Stomach (tissue), 9 donors: Measurements from ENCODE around the gene SLC4A2. TPM values are rescaled to one million over a fixed set of nuclear protein-coding genes. Genes with fewer than 3 reads are reported as not detected.

Experiments used
- DNase-seq, 2 donors: peaks; one replicate each; pipeline versions ENCODE4 v3.0.0 to v3.0.0-alpha.2; 2013 to 2019
- H3K27ac ChIP-seq, 5 donors: fragments of 200-600 bp in 4 of 5; sonication (generic) in 4 of 5; one replicate each; pipeline ENCODE4 v1.5.1; 2013 to 2019; ENCODE audit warnings: mild to moderate bottlenecking in 1 of 5, moderate library complexity in 1 of 5
- H3K27me3 ChIP-seq, 3 donors: fragments of 200-600 bp; sonication (generic); one replicate each; pipeline ENCODE4 v1.5.1; 2017 to 2019; ENCODE audit warnings: mixed run types in 1 of 3
- H3K36me3 ChIP-seq, 4 donors: fragments of 200-600 bp; sonication (generic); 1 replicate in 3 of 4; 2 replicates in 1 of 4; pipeline ENCODE4 v1.5.1; 2016 to 2019
- H3K4me1 ChIP-seq, 4 donors: fragments of 200-600 bp; sonication (generic); one replicate each; pipeline ENCODE4 v1.5.1; 2016 to 2019
- H3K4me3 ChIP-seq, 4 donors: fragments of 200-600 bp; sonication (generic) in 3 of 4; one replicate each; pipeline ENCODE4 v1.5.1; 2016 to 2019; ENCODE audit warnings: mild to moderate bottlenecking in 1 of 4
- H3K9me3 ChIP-seq, 4 donors: fragments of 200-600 bp; sonication (generic); one replicate each; pipeline ENCODE4 v1.5.1; 2016 to 2019
- EP300 ChIP-seq: sonication (generic); formaldehyde crosslinking; IDR thresholded peaks from one replicate; pipeline ENCODE4 v1.6.1; 2017; ENCODE audit warnings: antibody characterized with exemption
- POLR2A ChIP-seq, 4 donors: fragments of 450-650 bp; IDR thresholded peaks; one replicate each; pipeline ENCODE4 v1.6.1; 2016; ENCODE audit warnings: antibody characterized with exemption in 4 of 4, control low read depth in 2 of 4, mild to moderate bottlenecking in 1 of 4, moderate library complexity in 1 of 4
- POLR2AphosphoS5 ChIP-seq, 3 donors: sonication (generic); formaldehyde crosslinking; IDR thresholded peaks; one replicate each; pipeline ENCODE4 v1.6.1; 2016; ENCODE audit warnings: antibody characterized with exemption in 3 of 3
- WGBS, 5 donors: extraction: QIAGEN DNeasy Blood & Tissue Kit in 3 of 5; methylation state at CpG; one replicate each; pipeline versions ENCODE4 v1.1.5 to v1.1.7; 2013 to 2018; 5-methylcytosine and 5-hydroxymethylcytosine counted together
- intact Hi-C: fragments of 100-400 bp; cut with DNase I; formaldehyde crosslinking; loops from one replicate; pipeline ENCODE4 v1.15.1; 2023; ENCODE audit warnings: low total_unique reads
- polyA plus RNA-seq, 3 donors: library from polyadenylated mRNA; stranded (reverse); fragments of 200-250 nt; gene quantifications; one replicate each; pipeline ENCODE4 v1.2.3, GENCODE V29; 2013
- total RNA-seq, 5 donors: library from RNA; depleted of rRNA; stranded (reverse); fragments of >200 nt; gene quantifications; one replicate each; pipeline versions ENCODE4 v1.1.0 to v1.2.3, GENCODE V29; 2014 to 2016
- TF ChIP-seq, protein P1 (sequence below), 7 experiments: fragments of 450-650 bp in 4 of 7; fragments of 200-600 bp in 3 of 7; sonication (generic) in 3 of 7; IDR thresholded peaks; one replicate each; pipeline ENCODE4 v1.5.1; 2016 to 2019; ENCODE audit warnings: antibody characterized with exemption in 7 of 7, control low read depth in 2 of 7, mild to moderate bottlenecking in 1 of 7
- donor health status: healthy with polysubstance abuse.
- donor health status: Bipolar disorder and iron deficiency.
- donor health status: healthy.

SLC4A2 gene
- total and polyA plus RNA-seq, 8 donors, result 65.9 to 296 (median 126) TPM

- peaks cover 0 to 14% (median 12%) of the 10 kb centered on the region in 4 donors for H3K36me3 ChIP-seq
- H3K9me3 ChIP-seq, result no peaks in the 10 kb centered on the region
- intact Hi-C loops, result no loop called here
- 14 to 40% (median 18%) methylated on average over 27 to 64 of the region's 64 CpGs for WGBS, 5 donors
- H3K27ac ChIP-seq, result peak overlapping the region; percentile 93 to 97 (median 96)
- H3K4me1 ChIP-seq, result peaks cover 64 to 80% (median 79%) of the 10 kb centered on the region in 4 donors
- H3K4me3 ChIP-seq, result peak overlapping the region; percentile 74 to 97 (median 94)
- H3K27me3 ChIP-seq, result no peaks in the 10 kb centered on the region
- TF ChIP-seq, protein P1, sequence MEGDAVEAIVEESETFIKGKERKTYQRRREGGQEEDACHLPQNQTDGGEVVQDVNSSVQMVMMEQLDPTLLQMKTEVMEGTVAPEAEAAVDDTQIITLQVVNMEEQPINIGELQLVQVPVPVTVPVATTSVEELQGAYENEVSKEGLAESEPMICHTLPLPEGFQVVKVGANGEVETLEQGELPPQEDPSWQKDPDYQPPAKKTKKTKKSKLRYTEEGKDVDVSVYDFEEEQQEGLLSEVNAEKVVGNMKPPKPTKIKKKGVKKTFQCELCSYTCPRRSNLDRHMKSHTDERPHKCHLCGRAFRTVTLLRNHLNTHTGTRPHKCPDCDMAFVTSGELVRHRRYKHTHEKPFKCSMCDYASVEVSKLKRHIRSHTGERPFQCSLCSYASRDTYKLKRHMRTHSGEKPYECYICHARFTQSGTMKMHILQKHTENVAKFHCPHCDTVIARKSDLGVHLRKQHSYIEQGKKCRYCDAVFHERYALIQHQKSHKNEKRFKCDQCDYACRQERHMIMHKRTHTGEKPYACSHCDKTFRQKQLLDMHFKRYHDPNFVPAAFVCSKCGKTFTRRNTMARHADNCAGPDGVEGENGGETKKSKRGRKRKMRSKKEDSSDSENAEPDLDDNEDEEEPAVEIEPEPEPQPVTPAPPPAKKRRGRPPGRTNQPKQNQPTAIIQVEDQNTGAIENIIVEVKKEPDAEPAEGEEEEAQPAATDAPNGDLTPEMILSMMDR (IDR thresholded peaks at IDR 0.05), result no peak
- TF ChIP-seq POLR2A (IDR thresholded peaks at IDR 0.05), result no peak
- no peak for TF ChIP-seq EP300
- TF ChIP-seq POLR2AphosphoS5 (IDR thresholded peaks at IDR 0.05), result no peak
- peak; percentile 48 to 69 for DNase-seq
These were observed 22.0 kb downstream of the SLC4A2 start for GRCh38 chr7:151081170-151082101.

- intact Hi-C loops, result no loop called here
- DNase-seq, result peak in 1 of 2 donors; percentile 40
- Histone ChIP-seq H3K4me1 (peaks cover 54 to 76% (median 74%) of the 10 kb centered on the region in 4 donors), H3K27me3 (no peaks in the 10 kb centered on the region), H3K36me3 (peaks cover 0 to 4% (median 3%) of the 10 kb centered on the region in 4 donors), H3K9me3 (no peaks in the 10 kb centered on the region), H3K4me3 (peak overlapping the region; percentile 74 to 97 (median 94)), H3K27ac (peak overlapping the region; percentile 93 to 97 (median 96))
- TF ChIP-seq EP300, result no peak
- no peak for TF ChIP-seq POLR2A (IDR thresholded peaks at IDR 0.05)
- no peak for TF ChIP-seq POLR2AphosphoS5 (IDR thresholded peaks at IDR 0.05)
- TF ChIP-seq, protein P1 (IDR thresholded peaks at IDR 0.05), result no peak
- 33 to 44% (median 40%) methylated on average over 35 to 42 of the region's 42 CpGs for WGBS, 5 donors
These were observed 23.0 kb downstream of the SLC4A2 start for GRCh38 chr7:151082141-151083070.

GRCh38 chr7:151083071-151083823 is 23.9 kb downstream of the SLC4A2 start, which contains the start of gene TMUB1:
Gene TMUB1 (minus strand): TSS chr7:151083493. CDS start chr7:151082563, 930 bp downstream.
- no peaks in the 10 kb centered on the region for H3K27me3 ChIP-seq
- 0 to 1% (median 1%) methylated on average over 21 to 69 of the region's 69 CpGs for WGBS, 5 donors
- H3K9me3 ChIP-seq, result no peaks in the 10 kb centered on the region
- TF ChIP-seq, protein P1 (IDR thresholded peaks at IDR 0.05), result no peak
- no peak for TF ChIP-seq POLR2A (IDR thresholded peaks at IDR 0.05)
- no peak for TF ChIP-seq EP300
- peak in 2 of 3 donors; percentile 63 to 65 for TF ChIP-seq POLR2AphosphoS5 (IDR thresholded peaks at IDR 0.05)
- peaks cover 56 to 76% (median 74%) of the 10 kb centered on the region in 4 donors for H3K4me1 ChIP-seq
- H3K4me3 ChIP-seq, result peak within 1 kb of the TSS; percentile 74 to 97 (median 94)
- peak; percentile 84 to 92 for DNase-seq
- no peaks in the 10 kb centered on the region for H3K36me3 ChIP-seq
- H3K27ac ChIP-seq, result peak within 1 kb of the TSS; percentile 93 to 97 (median 96)
- intact Hi-C loops, result no loop called here
